MM.1S (cell line): ENCODE data around the gene RNF214.

Source experiments
- DNase-seq: peaks from one replicate; pipeline ENCODE4 v3.0.0-alpha.2; 2015
- H2AFZ ChIP-seq: fragments of 300-600 bp; sonication (generic); 2 replicates; pipeline ENCODE4 v1.6.0; 2016; ENCODE audit warnings: antibody characterized with exemption, low read length
- H3F3A ChIP-seq: fragments of 300-600 bp; sonication (generic); 2 replicates; pipeline ENCODE4 v1.6.1; 2016; ENCODE audit warnings: mild to moderate bottlenecking, antibody characterized with exemption, low read length, moderate library complexity, mixed read lengths; ENCODE audit not compliant: insufficient read depth
- H3K27ac ChIP-seq: fragments of 300-600 bp; sonication (generic); 2 replicates; pipeline ENCODE4 v1.5.1; 2016; ENCODE audit warnings: mild to moderate bottlenecking, low read length
- H3K27me3 ChIP-seq: fragments of 300-600 bp; sonication (generic); replicated peaks from 2 replicates; pipeline ENCODE4 v1.6.0; 2016; ENCODE audit warnings: low read length; ENCODE audit not compliant: insufficient read depth
- H3K36me3 ChIP-seq: fragments of 300-600 bp; sonication (generic); replicated peaks from 2 replicates; pipeline ENCODE4 v1.6.1; 2016; ENCODE audit warnings: mild to moderate bottlenecking, low read length, mixed read lengths; ENCODE audit not compliant: insufficient read depth
- H3K4me1 ChIP-seq: fragments of 300-600 bp; sonication (generic); 2 replicates; pipeline ENCODE4 v1.6.1; 2016; ENCODE audit warnings: low read length, mixed read lengths
- H3K4me2 ChIP-seq: fragments of 300-600 bp; sonication (generic); 2 replicates; pipeline ENCODE4 v1.6.0; 2016; ENCODE audit warnings: low read depth, low read length
- H3K4me3 ChIP-seq: fragments of 300-600 bp; sonication (generic); 2 replicates; pipeline ENCODE4 v1.5.1; 2016; ENCODE audit warnings: low read length, mixed read lengths
- H3K79me2 ChIP-seq: fragments of 300-600 bp; sonication (generic); 2 replicates; pipeline ENCODE4 v1.6.1; 2016; ENCODE audit warnings: mixed run types, low read length, mixed read lengths
- H3K9ac ChIP-seq: fragments of 300-600 bp; sonication (generic); 2 replicates; pipeline ENCODE4 v1.6.1; 2016; ENCODE audit warnings: low read length, mixed read lengths
- H3K9me2 ChIP-seq: fragments of 300-600 bp; sonication (generic); replicated peaks from 2 replicates; pipeline ENCODE4 v1.6.1; 2016; ENCODE audit warnings: mild to moderate bottlenecking, low read length, mixed read lengths; ENCODE audit not compliant: insufficient read depth
- H3K9me3 ChIP-seq: fragments of 300-600 bp; sonication (generic); replicated peaks from 2 replicates; pipeline ENCODE4 v1.6.1; 2016; ENCODE audit warnings: mild to moderate bottlenecking, low read length, mixed read lengths; ENCODE audit not compliant: insufficient read depth
- H4K20me1 ChIP-seq: fragments of 300-600 bp; sonication (generic); 2 replicates; pipeline ENCODE4 v1.6.1; 2016; ENCODE audit warnings: mild to moderate bottlenecking, low read length, moderate library complexity, mixed read lengths; ENCODE audit not compliant: insufficient read depth
- CTCF ChIP-seq: fragments of 300-600 bp; sonication (generic); IDR thresholded peaks from 2 replicates; pipeline ENCODE4 v1.5.1; 2016; ENCODE audit warnings: antibody characterized with exemption, low read length, mixed read lengths
- EZH2 ChIP-seq: fragments of 300-600 bp; sonication (generic); optimal IDR thresholded peaks from 2 replicates; pipeline ENCODE3; 2017; ENCODE audit warnings: low read depth, mild to moderate bottlenecking, antibody characterized with exemption, low read length, mixed read lengths
- EZH2phosphoT487 ChIP-seq: fragments of 300-600 bp; sonication (generic); IDR thresholded peaks from 2 replicates; pipeline ENCODE4 v1.6.1; 2018; ENCODE audit warnings: antibody characterized with exemption, low read length

Gene RNF214

GRCh38 chr11:117217141-117218084, 15.1 kb upstream of the RNF214 start:
- H3K9me2 ChIP-seq: no peaks in the 10 kb centered on the region

GRCh38 chr11:117218133-117218915, 14.1 kb upstream of the RNF214 start:
- DNase-seq: no peak
- TF ChIP-seq EZH2phosphoT487: no peak
- TF ChIP-seq CTCF: no peak
- TF ChIP-seq EZH2: no peak
- H2AFZ ChIP-seq: no peak overlapping the region
- H3K27me3 ChIP-seq: no peaks in the 10 kb centered on the region
- H3F3A ChIP-seq: no peaks in the 10 kb centered on the region
- no peaks in the 10 kb centered on the region for H3K4me1 ChIP-seq
- peaks cover 3% of the 10 kb centered on the region; the same call in 1 of the 2 replicates for H3K36me3 ChIP-seq
- no peak overlapping the region for H3K4me2 ChIP-seq
- no peaks in the 10 kb centered on the region for H4K20me1 ChIP-seq
- H3K9me3 ChIP-seq: no peaks in the 10 kb centered on the region
- no peaks in the 10 kb centered on the region for H3K9me2 ChIP-seq
- no peak overlapping the region for H3K27ac ChIP-seq
- H3K79me2 ChIP-seq: no peaks in the 10 kb centered on the region
- no peak overlapping the region for H3K9ac ChIP-seq
- H3K4me3 ChIP-seq: no peak overlapping the region

More at GRCh38 chr11:117217141-117218084, 15.1 kb upstream of the RNF214 start:
- no peak overlapping the region for H3K9ac ChIP-seq
- H4K20me1 ChIP-seq: no peaks in the 10 kb centered on the region
- no peaks in the 10 kb centered on the region for H3K79me2 ChIP-seq
- peaks cover 6% of the 10 kb centered on the region; the same call in 1 of the 2 replicates for H3K36me3 ChIP-seq
- no peak overlapping the region for H3K4me2 ChIP-seq
- H3F3A ChIP-seq: no peaks in the 10 kb centered on the region
- no peaks in the 10 kb centered on the region for H3K27me3 ChIP-seq
- no peak overlapping the region for H2AFZ ChIP-seq
- H3K4me3 ChIP-seq: no peak overlapping the region
- DNase-seq: no peak
- no peaks in the 10 kb centered on the region for H3K4me1 ChIP-seq
- TF ChIP-seq EZH2phosphoT487: no peak
- no peak for TF ChIP-seq EZH2
- TF ChIP-seq CTCF: no peak
- H3K27ac ChIP-seq: no peak overlapping the region
- no peaks in the 10 kb centered on the region for H3K9me3 ChIP-seq

GRCh38 chr11:117219001-117219400, 13.5 kb upstream of the RNF214 start:
- no peak overlapping the region for H3K27ac ChIP-seq
- no peaks in the 10 kb centered on the region for H4K20me1 ChIP-seq
- peaks cover 3% of the 10 kb centered on the region; the same call in 1 of the 2 replicates for H3K36me3 ChIP-seq

More at GRCh38 chr11:117219001-117219400, 13.5 kb upstream of the RNF214 start:
- Histone ChIP-seq H3K4me2 (no peak overlapping the region), H3K4me1 (no peaks in the 10 kb centered on the region), H3K9me3 (no peaks in the 10 kb centered on the region), H3K9me2 (no peaks in the 10 kb centered on the region), H2AFZ (no peak overlapping the region), H3K27me3 (no peaks in the 10 kb centered on the region), H3F3A (no peaks in the 10 kb centered on the region), H3K79me2 (no peaks in the 10 kb centered on the region), H3K9ac (no peak overlapping the region), H3K4me3 (no peak overlapping the region)
- no peak for TF ChIP-seq EZH2phosphoT487
- no peak for TF ChIP-seq CTCF
- TF ChIP-seq EZH2: no peak
- DNase-seq: no peak
